Spleen (tissue), 11 donors: Measurements from ENCODE around the gene COBL. TPM values are rescaled to one million over a fixed set of nuclear protein-coding genes. Genes with fewer than 3 reads are reported as not detected.
"Not testable (repeated sequence)": the region's sequence is repeated elsewhere in the genome, so short reads cannot be mapped to it uniquely, and the experiment has no call there.

Source experiments
- DNase-seq: peaks from one replicate; pipeline ENCODE4 v3.0.0-alpha.2; 2020
- H3K27ac ChIP-seq, 8 donors: fragments of 200-600 bp; sonication (generic) in 7 of 8; 1 replicate in 4 of 8; 2 replicates in 4 of 8; pipeline versions ENCODE4 v1.5.0 to v1.8.0; 2016 to 2021; ENCODE audit warnings: inconsistent platforms in 4 of 8, mild to moderate bottlenecking in 4 of 8, moderate library complexity in 1 of 8
- H3K27me3 ChIP-seq, 7 donors: fragments of 200-600 bp; sonication (generic) in 6 of 7; replicated peaks in 1 of 7; 1 replicate in 4 of 7; 2 replicates in 3 of 7; pipeline versions ENCODE4 v1.5.0 to v1.8.0; 2016 to 2021; ENCODE audit warnings: inconsistent platforms in 3 of 7, mild to moderate bottlenecking in 1 of 7
- H3K36me3 ChIP-seq, 6 donors: fragments of 200-600 bp; sonication (generic) in 5 of 6; 1 replicate in 4 of 6; 2 replicates in 2 of 6; pipeline versions ENCODE4 v1.5.0 to v1.8.0; 2016 to 2021; ENCODE audit warnings: inconsistent platforms in 2 of 6
- H3K4me1 ChIP-seq, 6 donors: fragments of 200-600 bp; sonication (generic) in 5 of 6; 1 replicate in 3 of 6; 2 replicates in 3 of 6; pipeline versions ENCODE4 v1.5.0 to v1.8.0; 2016 to 2021; ENCODE audit warnings: inconsistent platforms in 3 of 6
- H3K4me3 ChIP-seq, 8 donors: fragments of 200-600 bp; sonication (generic) in 7 of 8; 1 replicate in 4 of 8; 2 replicates in 4 of 8; pipeline versions ENCODE4 v1.5.0 to v1.8.0; 2016 to 2021; ENCODE audit warnings: inconsistent platforms in 4 of 8, mild to moderate bottlenecking in 4 of 8, moderate library complexity in 2 of 8
- H3K9me3 ChIP-seq, 8 donors: fragments of 200-600 bp; sonication (generic) in 7 of 8; 1 replicate in 4 of 8; 2 replicates in 4 of 8; pipeline versions ENCODE4 v1.5.0 to v1.8.0; 2016 to 2021; ENCODE audit warnings: inconsistent platforms in 4 of 8
- POLR2A ChIP-seq, 3 donors: fragments of 450-650 bp; IDR thresholded peaks; one replicate each; pipeline ENCODE4 v1.5.1; 2017; ENCODE audit warnings: antibody characterized with exemption in 3 of 3, mild to moderate bottlenecking in 1 of 3
- POLR2AphosphoS5 ChIP-seq, 3 donors: sonication (generic); formaldehyde crosslinking; IDR thresholded peaks; one replicate each; pipeline ENCODE4 v1.5.1; 2017; ENCODE audit warnings: antibody characterized with exemption in 3 of 3
- WGBS, 5 donors: extraction: QIAGEN DNeasy Blood & Tissue Kit in 3 of 5; methylation state at CpG; one replicate each; pipeline versions ENCODE4 v1.1.5 to v1.1.7; 2013 to 2018; 5-methylcytosine and 5-hydroxymethylcytosine counted together
- intact Hi-C: fragments of 100-400 bp; cut with DNase I; formaldehyde crosslinking; loops from one replicate; pipeline ENCODE4 v1.15.0; 2023; ENCODE audit warnings: low total_unique reads
- polyA plus RNA-seq, 3 donors: library from polyadenylated mRNA; stranded (reverse); fragments of 200-250 nt; gene quantifications; one replicate each; pipeline ENCODE4 v1.2.1, GENCODE V29; 2013
- total RNA-seq, 7 donors: library from RNA; depleted of rRNA in 3 of 7; stranded (reverse); fragments of >200 nt in 3 of 7; fragmentation: NEBNext Ultra II Directional in 4 of 7; extraction: Animal tissue kit (Norgen Biotek cat#: 25700) in 4 of 7; gene quantifications; one replicate each; pipeline versions ENCODE4 v1.1.0 to v1.2.1, GENCODE V29; 2016 to 2021
- TF ChIP-seq, protein P1 (sequence below), 11 experiments: fragments of 200-600 bp in 7 of 11; fragments of 450-650 bp in 4 of 11; sonication (generic) in 4 of 11; IDR thresholded peaks in 8 of 11; conservative IDR thresholded peaks in 3 of 11; 1 replicate in 7 of 11; 2 replicates in 4 of 11; pipeline versions ENCODE4 v1.4.0 to v1.8.0; 2016 to 2021; ENCODE audit warnings: antibody characterized with exemption in 11 of 11, inconsistent platforms in 4 of 11, mild to moderate bottlenecking in 1 of 11
- donor health status: healthy with polysubstance abuse.
- donor health status: DM: no; HTN: no; CAD: no; lungs with moderate emphysema.
- donor health status: DM: no; HTN: no; CAD: no.
- donor health status: Bipolar disorder and iron deficiency.
- donor health status: healthy.
- donor health status: DM: no; HTN: no; CAD: no.
- donor health status: DM: yes; HTN: yes; CAD: no.

COBL gene
- total and polyA plus RNA-seq, 10 donors, result 0.09 to 0.80 (median 0.57) TPM; not detected in 1

DNA sequence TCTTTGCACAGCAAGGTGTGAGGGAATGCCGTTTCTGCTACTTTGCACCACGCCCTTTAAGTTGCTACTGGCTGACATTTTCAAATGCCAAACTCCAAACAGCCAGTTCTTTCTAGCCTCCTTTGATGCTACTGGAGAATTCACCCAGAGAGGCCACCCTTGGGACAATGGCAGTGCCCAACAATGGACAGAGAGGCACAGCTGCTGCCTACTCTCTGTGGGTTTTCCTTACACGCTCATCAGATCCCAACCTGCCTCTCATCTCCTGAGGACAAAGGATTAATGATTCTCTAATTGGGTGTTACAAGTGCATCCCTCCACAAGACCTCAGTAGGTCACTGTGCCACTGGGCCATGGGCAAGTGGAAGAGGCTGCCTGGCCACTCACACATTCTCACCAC, 105.8 kb downstream of the COBL start:
- Histone ChIP-seq H3K4me3 (no peak overlapping the region), H3K4me1 (no peaks in the 10 kb centered on the region), H3K9me3 (peaks cover 0 to 6% (median 2%) of the 10 kb centered on the region in 8 donors), H3K27ac (no peak overlapping the region), H3K36me3 (no peaks in the 10 kb centered on the region), H3K27me3 (peaks cover 0 to 6% (median 0%) of the 10 kb centered on the region in 7 donors)
- WGBS, 5 donors, result 85 to 95% (median 88%) methylated on average over 3 of the region's 3 CpGs
- no peak for TF ChIP-seq POLR2AphosphoS5 (IDR thresholded peaks at IDR 0.05)
- DNase-seq, result no peak
- intact Hi-C loops, result no loop called here

DNA sequence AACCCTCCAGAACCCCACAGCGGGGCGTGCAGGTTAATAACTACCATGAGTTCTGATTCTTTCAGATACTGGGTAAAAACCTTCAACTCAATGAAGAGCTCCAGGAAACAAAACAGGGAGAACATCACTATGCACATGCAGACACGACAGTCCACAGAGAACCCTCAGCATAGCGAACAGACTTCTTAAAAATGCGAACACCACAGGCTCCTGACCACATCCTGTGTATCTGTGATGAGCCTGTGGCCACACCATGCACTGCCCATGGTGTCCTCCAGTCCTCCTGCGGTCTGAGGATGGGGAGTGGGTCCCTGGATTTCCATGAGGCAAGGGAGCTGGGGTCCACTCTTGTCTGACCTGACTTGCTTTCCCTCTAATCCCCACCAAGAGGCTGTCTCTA, 107.2 kb downstream of the COBL start:
- 50 to 76% (median 72%) methylated on average over 6 of the region's 6 CpGs for WGBS, 5 donors
- no peaks in the 10 kb centered on the region for H3K4me1 ChIP-seq
- no peak overlapping the region for H3K27ac ChIP-seq
- H3K36me3 ChIP-seq, result no peaks in the 10 kb centered on the region
- intact Hi-C loops, result no loop called here
- H3K27me3 ChIP-seq, result peaks cover 0 to 6% (median 0%) of the 10 kb centered on the region in 7 donors
- no peak for DNase-seq
- H3K9me3 ChIP-seq, result peaks cover 0 to 13% (median 5%) of the 10 kb centered on the region in 8 donors
- no peak overlapping the region for H3K4me3 ChIP-seq
- TF ChIP-seq POLR2AphosphoS5 (IDR thresholded peaks at IDR 0.05) (no peak), POLR2A (IDR thresholded peaks at IDR 0.05) (no peak)
- TF ChIP-seq, protein P1, sequence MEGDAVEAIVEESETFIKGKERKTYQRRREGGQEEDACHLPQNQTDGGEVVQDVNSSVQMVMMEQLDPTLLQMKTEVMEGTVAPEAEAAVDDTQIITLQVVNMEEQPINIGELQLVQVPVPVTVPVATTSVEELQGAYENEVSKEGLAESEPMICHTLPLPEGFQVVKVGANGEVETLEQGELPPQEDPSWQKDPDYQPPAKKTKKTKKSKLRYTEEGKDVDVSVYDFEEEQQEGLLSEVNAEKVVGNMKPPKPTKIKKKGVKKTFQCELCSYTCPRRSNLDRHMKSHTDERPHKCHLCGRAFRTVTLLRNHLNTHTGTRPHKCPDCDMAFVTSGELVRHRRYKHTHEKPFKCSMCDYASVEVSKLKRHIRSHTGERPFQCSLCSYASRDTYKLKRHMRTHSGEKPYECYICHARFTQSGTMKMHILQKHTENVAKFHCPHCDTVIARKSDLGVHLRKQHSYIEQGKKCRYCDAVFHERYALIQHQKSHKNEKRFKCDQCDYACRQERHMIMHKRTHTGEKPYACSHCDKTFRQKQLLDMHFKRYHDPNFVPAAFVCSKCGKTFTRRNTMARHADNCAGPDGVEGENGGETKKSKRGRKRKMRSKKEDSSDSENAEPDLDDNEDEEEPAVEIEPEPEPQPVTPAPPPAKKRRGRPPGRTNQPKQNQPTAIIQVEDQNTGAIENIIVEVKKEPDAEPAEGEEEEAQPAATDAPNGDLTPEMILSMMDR (IDR thresholded peaks at IDR 0.05 in 8 of 11, conservative IDR thresholded peaks at IDR 0.05 in 3 of 11), result no peak

DNA sequence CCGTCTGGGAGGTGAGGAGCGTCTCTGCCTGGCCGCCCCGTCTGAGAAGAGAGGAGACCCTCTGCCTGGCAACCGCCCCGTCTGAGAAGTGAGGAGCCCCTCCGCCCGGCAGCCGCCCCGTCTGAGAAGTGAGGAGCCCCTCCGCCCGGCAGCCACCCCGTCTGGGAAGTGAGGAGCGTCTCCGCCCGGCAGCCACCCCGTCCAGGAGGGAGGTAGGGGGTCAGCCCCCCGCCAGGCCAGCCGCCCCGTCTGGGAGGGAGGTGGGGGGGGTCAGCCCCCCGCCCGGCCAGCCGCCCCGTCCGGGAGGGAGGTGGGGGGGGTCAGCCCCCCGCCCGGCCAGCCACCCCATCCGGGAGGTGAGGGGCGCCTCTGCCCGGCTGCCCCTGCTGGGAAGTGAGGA, 108.5 kb downstream of the COBL start:
- DNase-seq, result not testable (repeated sequence)
- 95 to 100% (median 98%) methylated on average over 4 to 27 of the region's 30 CpGs for WGBS, 5 donors

DNA sequence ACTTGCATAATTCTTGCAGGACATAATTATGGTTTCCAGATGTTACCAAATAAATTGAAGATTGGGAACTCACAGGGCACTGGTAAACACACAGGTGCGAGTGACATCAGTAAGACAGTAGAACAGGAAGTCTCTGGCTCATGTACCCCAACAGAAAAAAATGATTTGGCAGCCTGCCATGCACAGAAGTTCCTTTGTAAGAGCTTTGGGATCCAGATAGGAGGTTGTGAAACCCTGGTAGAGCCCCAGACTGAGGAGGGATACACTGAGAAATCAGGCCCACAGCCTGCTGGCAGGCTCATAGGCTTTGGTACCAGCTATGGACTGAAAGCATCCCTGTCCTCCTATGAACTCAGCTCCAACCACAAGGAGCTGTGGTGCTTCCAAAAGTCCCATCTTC, 118.0 kb downstream of the COBL start:
- Histone ChIP-seq H3K4me3 (no peak overlapping the region), H3K4me1 (no peaks in the 10 kb centered on the region), H3K9me3 (peaks cover 0 to 15% (median 2%) of the 10 kb centered on the region in 8 donors), H3K27me3 (peaks cover 0 to 12% (median 0%) of the 10 kb centered on the region in 7 donors), H3K27ac (no peak overlapping the region), H3K36me3 (no peaks in the 10 kb centered on the region)
- TF ChIP-seq POLR2A (IDR thresholded peaks at IDR 0.05) (no peak), POLR2AphosphoS5 (IDR thresholded peaks at IDR 0.05) (no peak)
- TF ChIP-seq, protein P1 (IDR thresholded peaks at IDR 0.05 in 8 of 11, conservative IDR thresholded peaks at IDR 0.05 in 3 of 11), result no peak
- 15 to 39% (median 23%) methylated on average over 1 of the region's 1 CpG for WGBS, 5 donors
- no peak for DNase-seq
- intact Hi-C loops, result no loop called here

More for the DNA sequence above, 108.5 kb downstream of the COBL start:
- H3K27ac ChIP-seq, H3K27me3 ChIP-seq, H3K4me3 ChIP-seq, H3K36me3 ChIP-seq, intact Hi-C loops, H3K4me1 ChIP-seq: not testable (repeated sequence)
- H3K9me3 ChIP-seq, result peaks cover 0 to 21% (median 8%) of the 10 kb centered on the region in 8 donors

DNA sequence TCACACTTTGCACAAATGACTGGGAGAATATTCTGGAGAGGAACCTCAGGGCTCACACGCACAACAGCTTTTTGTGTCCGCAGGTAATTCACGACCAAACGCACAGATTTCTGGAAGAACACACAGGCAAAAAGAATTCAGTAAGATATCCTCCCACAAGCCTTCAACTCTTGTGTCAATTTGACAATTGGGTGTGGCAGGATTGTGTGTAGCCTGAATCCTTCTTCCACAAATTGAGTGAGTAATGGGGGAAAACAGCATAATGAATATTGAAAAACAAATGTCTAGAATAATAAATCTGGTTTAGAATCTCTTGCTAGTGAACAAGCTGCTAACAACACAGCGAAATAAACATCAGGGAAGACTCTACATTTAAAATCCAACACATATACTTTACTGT, 125.6 kb downstream of the COBL start:
- 91 to 94% (median 92%) methylated on average over 5 of the region's 5 CpGs for WGBS, 5 donors
- Histone ChIP-seq H3K27ac (no peak overlapping the region), H3K9me3 (no peaks in the 10 kb centered on the region), H3K4me1 (no peaks in the 10 kb centered on the region), H3K27me3 (no peaks in the 10 kb centered on the region), H3K36me3 (no peaks in the 10 kb centered on the region), H3K4me3 (no peak overlapping the region)
- TF ChIP-seq POLR2AphosphoS5 (IDR thresholded peaks at IDR 0.05), result no peak
- intact Hi-C loops, result no loop called here
- DNase-seq, result no peak

DNA sequence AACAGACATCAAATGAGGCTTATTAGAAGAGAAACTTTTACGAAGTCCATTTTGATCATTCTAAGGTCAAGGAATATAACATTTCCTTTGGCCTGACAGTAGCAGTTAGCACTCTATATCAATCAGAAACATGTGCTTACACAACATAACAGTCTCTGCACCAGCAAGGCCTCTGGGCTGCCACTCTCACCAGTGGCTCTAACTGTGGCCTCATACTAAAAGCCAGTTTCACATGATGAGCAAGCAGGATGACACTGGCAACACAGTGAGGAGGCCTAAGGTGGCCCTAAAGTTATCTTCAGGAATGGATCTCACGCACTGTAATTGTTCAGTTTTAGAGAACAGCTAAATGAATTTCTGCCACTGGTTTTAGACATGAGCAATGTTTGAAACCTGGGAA, 126.8 kb downstream of the COBL start:
- WGBS, 5 donors, result 43 to 96% (median 89%) methylated on average over 2 of the region's 2 CpGs
- Histone ChIP-seq H3K9me3 (no peaks in the 10 kb centered on the region), H3K4me3 (no peak overlapping the region), H3K36me3 (no peaks in the 10 kb centered on the region), H3K27ac (no peak overlapping the region), H3K4me1 (no peaks in the 10 kb centered on the region), H3K27me3 (no peaks in the 10 kb centered on the region)
- intact Hi-C loops, result no loop called here
- TF ChIP-seq POLR2AphosphoS5 (IDR thresholded peaks at IDR 0.05), result no peak
- TF ChIP-seq POLR2A (IDR thresholded peaks at IDR 0.05), result no peak
- TF ChIP-seq, protein P1 (IDR thresholded peaks at IDR 0.05 in 8 of 11, conservative IDR thresholded peaks at IDR 0.05 in 3 of 11), result no peak
- DNase-seq, result no peak
